ENCODE results near the gene MYB.

The MYB gene

DNA sequence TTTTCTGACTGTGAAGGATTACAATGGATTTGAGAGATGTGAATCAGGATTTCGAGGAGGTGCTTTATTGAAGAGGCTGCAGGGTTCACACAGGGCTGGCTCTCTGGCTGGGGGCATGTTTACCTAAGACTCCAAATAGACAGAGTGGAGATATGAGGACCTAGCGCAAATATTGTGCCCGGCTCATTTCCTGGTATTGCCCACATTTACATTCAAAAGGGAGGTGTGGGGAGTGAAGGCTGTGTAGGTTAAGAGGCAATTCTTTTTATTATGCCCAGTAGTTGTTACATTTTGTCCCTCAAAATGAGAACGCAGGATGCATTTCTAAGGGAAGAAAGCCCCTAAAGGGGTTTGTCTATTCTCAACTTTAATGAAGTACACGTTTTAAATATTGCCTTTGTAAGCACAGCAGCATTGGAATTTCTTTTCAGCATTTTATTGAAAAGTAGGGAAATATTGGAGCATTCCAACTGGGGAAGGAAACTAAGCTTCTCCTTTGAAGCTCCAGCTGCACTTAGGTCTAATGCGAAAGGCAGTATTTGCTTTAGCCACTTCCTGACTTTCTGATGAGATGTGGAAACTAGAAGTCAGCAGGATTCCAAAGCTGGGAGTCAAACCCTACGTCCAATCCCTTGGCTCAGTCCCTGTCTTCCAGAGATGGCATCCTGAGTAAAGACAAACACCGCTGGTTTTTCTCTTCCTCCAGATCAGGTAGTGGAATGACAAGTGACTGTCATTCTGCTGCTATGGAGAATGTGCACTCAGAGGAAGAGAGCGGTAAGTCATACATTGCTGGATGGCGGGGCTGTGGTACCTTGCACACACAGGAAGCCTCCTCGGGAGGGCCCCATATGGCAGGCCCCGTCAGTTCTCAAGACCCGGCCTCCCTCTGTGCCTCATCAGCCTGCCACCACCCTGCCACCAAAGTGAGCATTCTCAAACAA is 70.7 kb downstream of the MYB start:
- DNase-seq (ENCODE audit: low spot score), result no peak

GRCh38 chr6:135254471-135254870 is 73.4 kb downstream of the MYB start:
- DNase-seq (ENCODE audit: low spot score), result no peak

DNA sequence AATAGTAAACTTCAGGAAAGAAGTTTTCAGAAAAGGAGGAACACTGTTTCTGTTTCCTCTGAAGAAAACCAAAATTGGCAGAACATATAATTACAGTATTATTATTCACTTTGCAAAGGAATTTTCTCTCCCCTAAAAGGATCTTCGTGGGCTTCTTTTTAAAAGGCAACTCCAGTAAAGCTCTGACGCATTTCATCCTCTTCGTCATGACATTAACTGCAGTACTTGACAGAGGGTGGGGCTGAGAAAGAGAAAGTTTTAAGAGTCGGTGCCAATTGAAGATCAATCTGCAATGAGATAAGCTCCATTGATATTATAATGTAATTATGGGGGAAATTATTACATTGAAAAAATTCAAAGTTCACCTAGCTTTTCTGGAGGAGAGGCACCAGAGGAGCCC is 75.8 kb downstream of the MYB start:
- DNase-seq (ENCODE audit: low spot score), result no peak

DNA sequence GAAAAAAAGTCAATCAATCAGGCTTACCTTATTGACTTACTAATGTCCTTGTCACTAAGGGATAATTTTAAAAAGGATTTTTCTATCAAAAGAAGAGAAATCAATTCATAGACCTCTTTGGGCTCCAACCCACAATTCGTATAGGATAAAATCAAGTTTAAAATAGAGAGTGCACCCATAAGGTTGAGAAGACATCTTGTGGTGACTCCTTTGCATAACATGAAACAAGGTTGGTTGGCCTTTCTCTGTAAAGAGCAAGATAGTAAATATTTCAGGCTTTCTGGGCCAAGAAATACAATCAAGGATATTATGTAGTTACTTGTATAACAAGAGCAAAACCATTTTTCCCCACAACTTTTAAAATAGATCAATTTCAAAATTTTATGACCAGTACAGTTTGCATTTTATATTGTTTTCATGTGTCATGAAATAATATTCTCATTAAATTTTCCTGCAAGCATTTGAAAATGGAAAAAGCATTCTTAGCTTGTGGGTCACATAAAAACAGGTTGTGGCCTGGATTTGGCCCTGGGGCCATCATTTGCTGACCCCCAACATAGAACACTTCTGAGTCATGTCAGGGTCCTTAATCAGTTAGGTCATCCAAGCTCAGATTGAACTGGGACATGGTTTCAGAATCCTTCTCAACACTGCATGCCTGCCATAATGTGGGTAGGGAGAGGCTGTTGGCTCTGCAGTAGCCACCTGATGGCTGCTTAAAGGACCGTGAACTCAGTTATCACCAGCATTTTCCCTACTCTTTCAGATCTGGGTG is 76.7 kb downstream of the MYB start:
- no peak for DNase-seq (ENCODE audit: low spot score)

DNA sequence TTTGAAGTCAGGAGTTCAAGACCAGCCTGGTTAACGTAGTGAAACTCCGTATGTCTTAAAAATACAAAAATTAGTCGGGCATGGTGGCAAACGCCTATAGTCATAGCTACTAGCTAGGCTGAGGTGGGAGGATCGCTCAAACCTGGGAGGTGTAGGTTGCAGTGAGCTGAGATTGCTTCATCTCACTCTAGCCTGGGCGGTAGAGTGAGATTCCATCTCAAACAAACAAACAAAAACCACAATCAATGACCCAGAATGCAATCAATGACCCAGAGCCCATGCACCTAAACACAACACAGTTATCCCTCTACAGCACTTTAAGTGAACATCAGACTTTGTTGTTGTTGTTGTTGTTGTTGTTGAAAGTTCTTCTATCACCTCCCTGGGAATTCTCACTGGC is 77.9 kb downstream of the MYB start:
- no peak for DNase-seq (ENCODE audit: low spot score)

GRCh38 chr6:135260612-135261011 is 79.5 kb downstream of the MYB start:
- DNase-seq (ENCODE audit: low spot score), result no peak

DNA sequence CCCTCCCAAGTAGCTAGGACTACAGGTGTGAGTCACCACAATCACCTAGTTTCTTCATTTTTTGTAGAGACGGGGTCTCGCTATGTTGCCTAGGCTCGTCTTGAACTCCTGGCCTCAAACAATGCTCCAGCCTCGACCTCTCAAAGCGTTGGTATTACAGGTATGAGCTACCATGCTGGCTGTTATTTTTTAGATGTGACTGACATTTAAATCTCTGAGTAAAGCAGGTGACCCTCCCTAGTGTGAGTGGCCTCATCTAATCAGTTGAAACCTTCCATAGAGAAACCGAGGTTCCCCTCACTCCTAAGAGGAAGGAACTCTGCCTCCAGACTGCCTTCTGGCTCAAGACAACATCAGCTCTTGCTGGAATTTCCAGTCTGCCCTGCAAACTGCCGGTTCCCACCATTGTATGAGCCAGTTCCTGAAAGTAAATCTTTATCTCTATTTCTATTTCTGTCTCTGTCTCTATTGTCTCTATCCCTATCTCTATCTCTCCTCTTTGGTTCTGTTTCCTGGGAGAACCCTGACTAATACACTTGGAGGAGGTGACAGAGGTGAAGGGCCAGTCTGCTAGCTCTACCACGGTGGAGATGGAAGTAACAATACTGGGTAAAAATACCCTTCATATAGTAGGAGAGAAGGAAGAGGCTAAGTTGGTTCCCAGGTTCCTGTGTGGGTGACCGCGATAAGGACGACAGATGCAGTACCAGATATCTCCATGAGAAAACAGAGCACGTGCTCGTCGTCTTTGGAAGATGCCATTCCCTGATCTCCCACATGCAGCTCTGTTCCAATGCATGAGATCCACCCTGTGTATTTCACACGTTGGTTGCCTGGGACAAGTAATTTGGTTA is 81.0 kb downstream of the MYB start:
- no peak for DNase-seq (ENCODE audit: low spot score)

GRCh38 chr6:135265278-135265677 is 84.2 kb downstream of the MYB start:
- peak; percentile 19 for DNase-seq (ENCODE audit: low spot score)

GRCh38 chr6:135266675-135267074 is 85.6 kb downstream of the MYB start:
- no peak for DNase-seq (ENCODE audit: low spot score)

DNA sequence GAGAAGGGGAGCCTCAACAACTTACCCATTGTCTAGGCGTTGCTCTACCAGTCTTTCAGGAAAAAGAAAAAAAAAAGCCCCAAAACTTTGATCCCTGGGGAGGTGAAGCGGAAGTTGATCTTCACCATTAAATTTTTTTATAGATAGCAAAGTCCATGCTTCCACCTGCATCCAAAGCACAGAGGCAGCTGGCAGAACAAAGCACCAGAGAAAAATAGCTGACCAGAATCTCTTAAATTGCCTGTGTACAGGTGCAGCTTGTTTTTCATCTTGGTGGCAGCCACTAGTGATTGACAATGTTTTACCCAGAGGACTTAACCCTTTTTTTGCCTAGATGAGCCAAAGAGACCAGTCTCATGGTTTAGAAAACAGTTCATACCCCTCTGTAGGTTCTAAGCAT is 86.0 kb downstream of the MYB start:
- no peak for DNase-seq (ENCODE audit: low spot score)

DNA sequence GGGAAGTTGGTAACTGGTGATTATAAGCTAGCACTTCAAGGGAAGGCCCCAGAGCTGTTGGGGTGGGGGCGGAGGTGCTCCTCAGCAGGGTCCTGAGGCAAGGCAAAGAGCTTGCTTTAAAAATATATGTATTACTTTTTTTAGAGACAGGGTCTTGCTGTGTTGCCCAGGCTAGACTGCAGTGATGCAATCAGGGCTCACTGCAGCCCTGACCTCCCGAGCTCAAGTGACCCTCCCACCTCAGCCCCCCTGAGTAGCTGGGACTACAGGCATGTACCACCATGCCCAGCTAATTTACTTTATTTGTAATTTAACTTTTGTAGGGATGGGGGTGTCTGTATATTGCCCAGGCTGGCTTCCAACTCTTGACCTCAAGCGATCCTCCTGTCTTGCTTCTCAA is 87.2 kb downstream of the MYB start:
- no peak for DNase-seq (ENCODE audit: low spot score)

DNA sequence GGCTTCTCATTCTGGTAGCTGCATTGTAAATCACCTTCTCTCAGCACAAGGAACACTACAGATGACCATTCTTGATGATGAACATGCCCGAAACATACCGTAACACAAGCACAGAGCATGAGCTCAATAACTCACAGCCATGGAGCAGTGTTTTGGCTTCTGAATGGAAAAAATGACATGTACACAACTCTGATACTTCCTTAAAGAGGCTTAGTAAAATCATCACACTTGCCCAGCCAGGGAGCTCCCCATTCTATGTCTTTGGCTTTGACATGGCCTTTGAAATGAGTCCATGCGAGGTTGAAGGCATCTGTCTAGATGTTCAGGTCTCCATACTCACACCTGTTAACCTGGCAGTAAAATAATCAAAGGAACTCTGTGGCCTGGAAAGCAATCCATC is 87.6 kb downstream of the MYB start:
- DNase-seq (ENCODE audit: low spot score), result no peak
